Esophagus squamous epithelium (tissue), 5 donors: Measurements from ENCODE around the gene PDXDC1. TPM values are rescaled to one million over a fixed set of nuclear protein-coding genes. Genes with fewer than 3 reads are reported as not detected.

ENCODE experiments used
- DNase-seq: peaks from one replicate; lab custom pipeline; 2025; lab: John Stamatoyannopoulos, UW
- H3K27ac ChIP-seq, 4 donors: fragments of 200-600 bp; sonication (generic); one replicate each; pipeline ENCODE4 v1.5.1; 2016 to 2019; ENCODE audit warnings: mild to moderate bottlenecking in 1 of 4
- H3K27me3 ChIP-seq, 4 donors: fragments of 200-600 bp; sonication (generic); 1 replicate in 3 of 4; 2 replicates in 1 of 4; pipeline versions ENCODE4 v1.5.1 to v1.6.0; 2017 to 2021; ENCODE audit warnings: antibody characterized with exemption in 1 of 4
- H3K36me3 ChIP-seq, 3 donors: fragments of 200-600 bp; sonication (generic); one replicate each; pipeline ENCODE4 v1.5.1; 2016 to 2019
- H3K4me1 ChIP-seq, 3 donors: fragments of 200-600 bp; sonication (generic); one replicate each; pipeline ENCODE4 v1.5.1; 2017 to 2019
- H3K4me3 ChIP-seq, 4 donors: fragments of 200-600 bp; sonication (generic); 1 replicate in 3 of 4; 2 replicates in 1 of 4; pipeline ENCODE4 v1.5.1; 2016 to 2019; ENCODE audit warnings: mild to moderate bottlenecking in 2 of 4, moderate library complexity in 1 of 4
- H3K9me3 ChIP-seq, 3 donors: fragments of 200-600 bp; sonication (generic); one replicate each; pipeline ENCODE4 v1.5.1; 2016 to 2019
- CTCF ChIP-seq, 6 experiments: fragments of 450-650 bp in 4 of 6; fragments of 200-600 bp in 2 of 6; sonication (generic) in 2 of 6; IDR thresholded peaks; one replicate each; pipeline ENCODE4 v1.5.1; 2016 to 2019; ENCODE audit warnings: antibody characterized with exemption in 6 of 6, mild to moderate bottlenecking in 4 of 6, moderate library complexity in 4 of 6
- POLR2A ChIP-seq, 4 donors: fragments of 450-650 bp; IDR thresholded peaks; one replicate each; pipeline ENCODE4 v1.6.1; 2017; ENCODE audit warnings: antibody characterized with exemption in 4 of 4, mild to moderate bottlenecking in 4 of 4, moderate library complexity in 3 of 4
- WGBS, 2 donors: methylation state at CpG; one replicate each; pipeline ENCODE4 v1.1.5; 2018; 5-methylcytosine and 5-hydroxymethylcytosine counted together
- intact Hi-C: fragments of 100-400 bp; cut with DNase I; formaldehyde crosslinking; loops from one replicate; pipeline ENCODE4 v1.15.0; 2022
- total RNA-seq, 4 donors: library from RNA; depleted of rRNA; stranded (reverse); fragments of >200 nt; gene quantifications; one replicate each; pipeline ENCODE4 v1.1.0, GENCODE V29; 2016
- donor health status: DM: yes; HTN: yes; CAD: no.

Gene PDXDC1
- total RNA-seq, 4 donors from 2014 or later: 40.3 to 76.5 (median 53.9) TPM

- TF ChIP-seq POLR2A (IDR thresholded peaks at IDR 0.05) (no peak), CTCF (IDR thresholded peaks at IDR 0.05) (no peak)
- no peaks in the 10 kb centered on the region for H3K27me3 ChIP-seq
- intact Hi-C loops: no loop called here
- no peaks in the 10 kb centered on the region for H3K4me1 ChIP-seq
- WGBS, 2 donors: 72 to 89% methylated on average over 16 of the region's 16 CpGs
- H3K27ac ChIP-seq: no peak overlapping the region
- no peaks in the 10 kb centered on the region for H3K36me3 ChIP-seq
- no peaks in the 10 kb centered on the region for H3K9me3 ChIP-seq
- DNase-seq: no peak
- no peak overlapping the region for H3K4me3 ChIP-seq
Measured at GRCh38 chr16:14955546-14956231, 19.1 kb upstream of the PDXDC1 start.

- Histone ChIP-seq H3K27ac (no peak overlapping the region), H3K36me3 (no peaks in the 10 kb centered on the region), H3K27me3 (peaks cover 0 to 9% (median 0%) of the 10 kb centered on the region in 4 donors), H3K4me1 (no peaks in the 10 kb centered on the region), H3K9me3 (no peaks in the 10 kb centered on the region), H3K4me3 (no peak overlapping the region)
- DNase-seq: no peak
- intact Hi-C loops: no loop called here
- WGBS, 2 donors: 95 to 96% methylated on average over 25 to 28 of the region's 28 CpGs
- TF ChIP-seq CTCF (IDR thresholded peaks at IDR 0.05): no peak
- no peak for TF ChIP-seq POLR2A (IDR thresholded peaks at IDR 0.05)
Measured at GRCh38 chr16:14957576-14958322, 17.1 kb upstream of the PDXDC1 start.

GRCh38 chr16:14958323-14958600 is 16.6 kb upstream of the PDXDC1 start:
- intact Hi-C loops: no loop called here
- no peak for DNase-seq
- WGBS, 2 donors: 91% methylated on average over 4 of the region's 4 CpGs
- Histone ChIP-seq H3K9me3 (no peaks in the 10 kb centered on the region), H3K4me1 (no peaks in the 10 kb centered on the region), H3K36me3 (no peaks in the 10 kb centered on the region), H3K27ac (no peak overlapping the region), H3K27me3 (peaks cover 0 to 9% (median 0%) of the 10 kb centered on the region in 4 donors), H3K4me3 (no peak overlapping the region)
- TF ChIP-seq CTCF (IDR thresholded peaks at IDR 0.05) (no peak), POLR2A (IDR thresholded peaks at IDR 0.05) (no peak)

GRCh38 chr16:14958970-14959369 is 15.9 kb upstream of the PDXDC1 start:
- WGBS, 2 donors: 59 to 69% methylated on average over 7 of the region's 7 CpGs
- no peak for TF ChIP-seq CTCF (IDR thresholded peaks at IDR 0.05)
- no peak for TF ChIP-seq POLR2A (IDR thresholded peaks at IDR 0.05)

More at GRCh38 chr16:14958970-14959369, 15.9 kb upstream of the PDXDC1 start:
- intact Hi-C loops: no loop called here
- Histone ChIP-seq H3K36me3 (no peaks in the 10 kb centered on the region), H3K27ac (no peak overlapping the region), H3K4me3 (no peak overlapping the region), H3K27me3 (peaks cover 0 to 16% (median 0%) of the 10 kb centered on the region in 4 donors), H3K4me1 (no peaks in the 10 kb centered on the region), H3K9me3 (no peaks in the 10 kb centered on the region)
- DNase-seq: no peak
